HG02938 (cell line): ENCODE measurements around the gene EHMT1.

Experiments
- ATAC-seq: cut with Tn5 transposase; IDR thresholded peaks from one replicate; pipeline ENCODE4 v1.9.1; 2021; ENCODE audit warnings: mild to moderate bottlenecking, moderate library complexity; ENCODE audit not compliant: unreplicated experiment

Gene EHMT1

GRCh38 chr9:137618105-137619067 lies at the start of gene EHMT1:
EHMT1 (plus strand) TSS chr9:137619005; CDS start chr9:137619029, 24 bp downstream.
- ATAC-seq = peak; percentile 71

DNA sequence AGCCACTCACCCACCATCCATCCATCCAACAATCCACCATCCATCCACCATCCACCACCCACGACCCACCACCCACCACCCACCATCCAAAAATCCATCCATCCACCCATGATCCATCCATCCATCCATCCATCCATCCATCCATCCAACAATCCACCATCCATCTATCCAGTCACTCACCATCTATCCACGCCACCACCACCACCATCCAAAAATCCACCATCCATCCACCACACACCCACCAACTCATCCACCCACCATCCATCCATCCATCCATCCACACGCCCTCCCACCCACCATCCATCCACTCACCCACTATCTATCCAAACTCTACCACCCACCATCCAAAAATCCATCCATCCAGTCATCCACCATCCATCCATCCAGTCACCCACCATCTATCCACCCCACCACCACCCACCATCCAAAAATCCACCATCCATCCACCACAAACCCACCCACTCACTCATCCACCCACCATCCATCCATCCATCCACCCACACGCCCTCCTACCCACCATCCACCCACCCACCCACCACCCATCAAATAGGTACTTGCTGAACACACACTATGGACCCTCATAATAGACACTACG lies 49.1 kb upstream of the EHMT1 start:
- ATAC-seq = no peak

- ATAC-seq = no peak
Observed at GRCh38 chr9:137570566-137570965, 48.2 kb upstream of the EHMT1 start.

GRCh38 chr9:137574192-137574591 lies 44.6 kb upstream of the EHMT1 start:
- no peak for ATAC-seq

DNA sequence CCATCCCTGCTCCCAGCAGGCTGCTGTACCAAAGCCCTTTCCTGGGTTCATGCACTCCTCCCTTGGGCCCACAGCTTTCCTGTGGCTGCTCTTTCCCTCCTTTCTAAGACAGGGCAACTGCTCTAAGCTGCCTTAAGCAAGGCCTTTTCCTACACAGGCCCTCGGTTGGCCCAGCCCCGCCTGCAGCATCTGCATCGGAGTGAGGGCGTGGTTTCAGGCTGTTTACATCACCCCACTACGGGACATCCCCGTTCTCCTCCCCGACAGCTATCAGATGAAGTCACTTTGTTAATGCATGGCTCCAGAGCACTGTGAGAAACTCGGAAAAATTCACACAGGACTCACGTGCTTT lies 43.5 kb upstream of the EHMT1 start:
- ATAC-seq = no peak

GRCh38 chr9:137575716-137576411 lies 42.9 kb upstream of the EHMT1 start:
- no peak for ATAC-seq

DNA sequence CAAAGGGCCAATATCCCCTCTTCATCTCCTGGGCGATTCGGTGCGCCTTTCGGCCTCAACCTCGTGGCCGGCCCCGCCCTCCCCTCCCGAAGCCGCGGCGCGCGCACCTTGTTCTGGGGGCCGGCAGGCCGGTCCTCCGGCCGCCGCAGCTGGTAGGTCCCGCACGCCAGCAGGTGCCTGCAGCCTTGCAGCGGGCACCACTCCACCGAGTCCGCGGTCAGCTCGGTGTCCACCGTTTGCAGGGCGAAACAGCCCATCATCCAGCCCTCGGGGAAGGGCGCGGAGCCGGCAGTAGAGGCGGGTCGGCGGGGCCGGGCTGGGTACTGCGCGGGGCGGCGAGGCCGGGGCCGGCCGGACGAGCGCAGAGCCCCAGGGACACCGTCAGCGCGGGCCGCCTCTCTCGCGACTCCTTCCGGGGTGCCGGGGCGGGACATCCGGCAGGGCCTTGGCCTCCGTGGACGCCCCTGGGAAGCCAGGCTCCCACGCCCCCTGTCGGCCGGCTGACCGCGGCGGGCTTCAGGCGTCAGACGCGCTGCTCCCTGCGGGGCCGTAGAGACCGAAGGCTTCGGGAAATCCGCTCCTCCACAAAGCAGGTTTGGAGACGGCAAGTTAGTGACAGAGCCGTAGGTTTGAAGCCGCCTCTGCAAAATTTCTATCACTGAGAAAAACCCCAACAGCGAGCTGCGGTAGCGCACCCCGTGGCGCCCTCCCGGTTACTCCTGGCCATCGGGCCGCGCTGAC lies 40.1 kb upstream of the EHMT1 start, which contains the start of gene DPH7:
Gene DPH7 (minus strand): TSS at position 408 of the 741 bp plus-strand sequence. CDS start 148 bp downstream, at position 260.
- peak; percentile 74 for ATAC-seq

DNA sequence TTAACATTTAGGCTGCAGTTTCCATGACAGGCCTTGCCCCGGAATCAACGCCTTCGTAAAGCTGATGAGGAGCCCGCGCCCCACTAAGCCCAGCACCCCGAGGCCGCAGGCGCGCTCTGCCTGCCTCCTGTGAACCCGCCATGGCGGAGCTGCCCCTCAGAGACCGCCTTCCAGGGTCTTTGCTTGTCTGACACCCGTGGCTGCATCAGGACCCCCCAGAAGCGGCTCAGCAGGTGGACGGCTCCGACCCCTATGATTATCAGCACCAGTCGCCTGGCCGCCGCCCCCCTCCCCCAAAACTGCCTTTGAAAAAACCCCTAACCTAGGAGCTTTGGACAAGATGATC lies 39.6 kb upstream of the EHMT1 start:
- no peak for ATAC-seq

DNA sequence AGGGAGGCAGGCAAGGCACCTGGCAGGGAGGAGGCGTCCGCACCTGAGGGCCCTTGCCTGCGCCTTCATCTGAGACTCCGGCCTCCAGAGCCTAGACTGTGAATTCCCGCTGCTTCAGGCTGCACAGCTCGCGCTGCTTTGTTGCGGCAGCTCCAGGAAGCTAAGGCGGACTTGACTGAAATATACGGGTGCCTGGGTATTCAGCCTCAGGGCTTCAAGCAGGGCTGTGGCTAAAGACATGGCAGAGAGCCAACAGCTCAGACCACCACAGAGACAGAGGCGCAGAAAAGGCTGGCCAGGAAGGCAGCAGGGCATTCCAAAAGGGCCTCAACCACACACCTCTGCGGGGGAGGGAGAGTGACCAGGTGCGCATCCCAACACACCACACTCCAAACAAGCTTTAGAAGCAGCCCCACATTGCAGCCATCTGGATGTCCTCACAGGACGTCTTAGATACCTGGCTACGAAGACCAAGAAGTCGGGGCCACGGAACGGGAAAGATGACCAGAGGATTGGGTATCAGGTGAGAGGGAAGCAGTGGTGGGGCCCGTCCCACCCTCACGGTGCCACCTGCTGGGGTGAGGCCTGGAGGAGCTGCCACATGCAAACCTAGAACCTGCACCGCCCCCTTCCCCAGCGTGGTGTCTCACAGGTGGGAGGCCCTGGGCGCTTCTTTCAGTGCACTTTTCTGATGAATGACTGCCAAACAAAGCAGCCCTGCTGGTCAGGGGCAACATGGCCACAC lies 38.4 kb upstream of the EHMT1 start:
- ATAC-seq = no peak

- ATAC-seq = no peak
Observed at GRCh38 chr9:137580954-137581322, 37.9 kb upstream of the EHMT1 start.

DNA sequence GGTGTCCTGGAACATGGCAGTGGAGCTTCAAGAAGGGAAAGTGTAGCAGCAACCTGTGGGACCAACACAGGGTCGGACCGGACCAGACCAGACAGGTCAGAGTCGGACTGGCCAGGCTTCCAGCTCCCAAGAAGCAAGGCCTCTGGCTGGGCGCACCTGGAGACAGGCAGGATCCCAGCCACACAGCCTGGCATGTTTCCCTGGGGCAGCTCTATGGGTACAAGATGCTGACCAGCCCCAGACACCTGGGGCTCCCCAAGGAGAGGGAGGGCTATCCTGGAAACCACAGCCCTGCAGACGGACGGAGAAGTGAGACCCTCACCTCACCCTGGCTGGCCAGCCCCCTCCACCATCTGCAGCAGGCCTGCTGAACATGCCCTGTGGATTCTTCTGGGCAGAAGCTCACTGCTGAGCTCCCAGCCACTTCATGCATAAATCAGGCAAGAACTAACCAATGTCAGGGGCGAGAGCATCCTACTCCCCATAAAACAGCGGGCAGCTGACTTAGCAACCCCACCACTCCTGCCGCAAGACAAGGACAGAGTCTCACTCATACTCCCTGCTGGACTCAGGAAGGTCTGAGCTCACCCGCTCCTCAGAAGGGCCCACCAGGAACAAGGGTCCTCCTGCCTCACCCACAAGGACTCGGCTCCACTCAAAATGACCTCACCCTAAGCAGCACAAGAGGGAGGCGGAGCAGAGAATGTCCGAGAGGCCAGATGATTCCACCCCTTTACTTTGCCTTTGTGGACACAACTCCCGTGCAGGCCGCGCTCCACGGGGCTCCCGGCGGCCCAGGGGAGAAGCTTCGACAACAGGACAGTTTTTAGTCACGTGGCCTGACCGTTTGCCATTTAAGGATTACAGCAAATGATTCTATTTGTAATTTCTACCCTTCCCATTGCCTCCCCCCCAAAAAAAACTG lies 37.2 kb upstream of the EHMT1 start:
- ATAC-seq = no peak

DNA sequence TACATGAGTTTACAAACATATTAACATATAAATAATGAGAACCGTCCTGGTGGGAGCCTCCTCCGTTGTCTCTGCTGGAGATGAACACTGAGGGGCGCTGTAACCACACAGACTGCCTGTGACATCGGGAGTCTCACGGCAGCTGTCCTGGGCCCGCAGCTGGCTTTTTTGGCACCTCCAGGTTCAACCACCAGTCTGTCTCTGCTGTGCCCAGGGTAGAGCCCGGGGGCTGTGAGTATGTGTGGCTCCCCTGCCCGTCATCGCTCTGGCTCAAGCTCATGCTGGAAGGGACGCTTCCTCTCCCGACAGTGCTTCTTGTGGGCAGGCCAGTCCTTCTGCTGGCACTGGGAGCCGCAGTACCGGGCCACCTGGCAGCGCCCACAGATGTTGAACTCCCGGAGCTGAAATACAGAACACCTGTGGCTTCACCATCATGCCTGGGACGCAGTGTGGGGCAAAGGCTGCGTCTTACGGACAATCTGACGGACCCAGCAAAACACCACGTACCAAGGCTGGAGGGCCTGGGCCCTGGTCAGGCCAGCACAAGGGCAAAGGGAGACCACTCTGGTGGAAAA lies 36.4 kb upstream of the EHMT1 start:
- no peak for ATAC-seq

DNA sequence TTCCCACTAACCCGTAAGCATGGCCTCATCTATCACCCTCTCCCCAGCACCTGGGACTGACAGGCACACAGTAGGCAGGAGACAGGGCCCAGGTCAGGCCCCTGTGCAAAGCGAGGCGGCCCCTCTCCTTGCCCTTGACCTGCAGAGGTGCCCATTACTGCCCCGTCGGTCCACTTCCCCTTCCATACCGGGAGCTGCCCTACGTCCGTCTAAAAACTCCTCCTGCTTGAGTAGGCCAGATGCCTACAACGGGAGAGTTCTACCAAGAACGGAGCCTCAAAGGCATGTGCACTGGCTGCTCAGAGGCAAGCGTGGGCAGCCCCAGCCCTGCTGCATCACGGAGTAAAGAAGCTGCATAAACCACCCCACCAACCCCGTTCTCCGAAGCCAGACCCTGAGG lies 35.5 kb upstream of the EHMT1 start:
- no peak for ATAC-seq

GRCh38 chr9:137583957-137584356 lies 34.8 kb upstream of the EHMT1 start:
- ATAC-seq = no peak

GRCh38 chr9:137586854-137587253 lies 32.0 kb upstream of the EHMT1 start:
- ATAC-seq = no peak

- ATAC-seq = no peak
Observed at GRCh38 chr9:137588311-137588710, 30.5 kb upstream of the EHMT1 start.

GRCh38 chr9:137588891-137589290 lies 29.9 kb upstream of the EHMT1 start:
- no peak for ATAC-seq

DNA sequence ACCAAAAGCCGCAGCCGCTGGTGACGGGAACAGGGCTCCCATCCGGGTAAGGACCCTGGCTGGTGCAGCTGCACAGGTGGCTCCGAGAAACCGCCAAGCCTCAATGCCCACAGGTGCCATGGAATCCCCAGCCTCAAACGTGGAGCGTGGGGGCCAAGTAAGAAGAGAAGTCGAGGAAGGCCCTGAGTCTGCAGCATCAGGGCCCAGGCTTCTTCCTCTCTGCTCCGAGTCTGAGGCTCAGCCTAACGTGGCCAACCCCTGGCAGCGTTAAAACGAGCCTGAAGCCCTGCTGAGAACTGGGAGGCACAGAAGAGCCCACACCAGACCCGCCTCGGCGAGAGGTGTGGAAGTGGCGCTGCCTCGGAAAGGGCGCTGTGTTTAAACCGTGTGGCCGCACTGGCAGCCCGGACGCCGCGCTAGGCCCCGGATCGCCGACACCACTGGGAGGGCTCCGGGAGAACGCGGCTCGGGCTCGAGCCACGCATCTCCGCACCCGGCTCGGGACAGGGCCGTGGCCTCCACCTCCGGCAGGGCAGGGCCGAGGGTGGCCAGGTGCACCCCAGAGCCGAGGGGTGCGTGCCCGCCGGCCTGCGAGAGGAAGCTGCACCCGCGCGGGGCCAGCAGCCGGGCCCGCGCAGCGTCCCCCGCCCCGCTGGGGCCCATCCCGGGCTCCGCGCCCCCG lies 29.2 kb upstream of the EHMT1 start:
- peak; percentile 20 for ATAC-seq

DNA sequence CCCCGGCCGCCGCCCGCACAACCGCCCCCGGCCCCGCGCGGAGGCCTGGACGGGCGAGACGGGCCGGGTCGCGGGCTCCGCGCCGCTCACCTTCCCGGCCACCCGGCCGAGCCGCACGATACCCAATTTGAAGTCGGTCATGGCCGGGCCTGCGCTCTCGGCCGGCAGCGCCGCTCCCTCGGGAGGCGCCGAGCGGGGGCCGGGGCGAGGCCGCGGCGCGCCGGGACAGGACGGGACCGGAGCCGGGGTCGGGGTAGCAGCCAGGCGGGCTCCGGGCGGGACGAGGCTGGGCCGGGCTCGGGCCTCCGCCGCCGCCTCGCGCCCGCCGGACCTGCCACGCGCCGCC lies 28.7 kb upstream of the EHMT1 start:
- no peak for ATAC-seq
